Ecto neural progenitor cell (in vitro differentiated cells): ENCODE data around the gene KCNMA1.

Experiments
- DNase-seq: peaks from one replicate; pipeline ENCODE4 v3.0.0-alpha.2; 2018; ENCODE audit warnings: low spot score

KCNMA1 gene

DNA sequence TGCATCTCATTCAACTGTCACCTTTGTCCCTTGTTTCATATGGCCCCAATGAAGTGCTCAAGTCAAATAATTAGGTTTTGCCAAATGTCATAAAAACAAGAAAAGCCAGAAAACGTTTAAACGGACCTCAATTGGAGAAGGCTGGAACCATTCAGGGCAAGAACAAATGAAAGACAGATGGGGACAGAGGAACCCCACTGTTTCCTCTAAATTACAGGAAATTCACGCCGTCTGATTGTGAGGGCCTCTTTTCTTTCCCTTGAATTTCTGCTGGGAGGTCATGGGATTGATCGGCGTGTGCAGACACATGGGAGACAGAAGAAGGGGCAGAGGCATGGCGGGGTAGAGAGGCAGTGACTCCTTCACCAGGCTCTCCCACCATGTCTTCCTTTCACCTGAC, 656.4 kb downstream of the KCNMA1 start:
- DNase-seq = no peak

DNA sequence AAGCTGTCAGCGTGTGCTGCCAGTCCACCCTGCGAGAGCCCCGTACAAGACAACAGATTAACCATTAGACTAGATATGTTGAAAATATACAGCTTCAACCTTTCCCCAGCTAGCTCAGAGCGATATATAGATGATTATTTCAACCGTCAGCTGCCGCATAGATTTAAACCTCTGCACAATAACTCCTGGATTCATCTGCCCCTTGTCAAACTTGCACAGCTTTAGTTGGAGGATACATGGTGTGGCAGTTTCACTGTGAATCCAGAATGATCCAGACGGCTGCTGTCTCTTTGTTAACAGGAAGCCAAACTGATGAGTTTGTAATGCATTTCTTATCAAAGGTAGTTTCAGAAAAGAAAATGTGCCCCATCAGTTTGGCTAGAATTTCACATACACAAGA, 659.7 kb downstream of the KCNMA1 start:
- no peak for DNase-seq

DNA sequence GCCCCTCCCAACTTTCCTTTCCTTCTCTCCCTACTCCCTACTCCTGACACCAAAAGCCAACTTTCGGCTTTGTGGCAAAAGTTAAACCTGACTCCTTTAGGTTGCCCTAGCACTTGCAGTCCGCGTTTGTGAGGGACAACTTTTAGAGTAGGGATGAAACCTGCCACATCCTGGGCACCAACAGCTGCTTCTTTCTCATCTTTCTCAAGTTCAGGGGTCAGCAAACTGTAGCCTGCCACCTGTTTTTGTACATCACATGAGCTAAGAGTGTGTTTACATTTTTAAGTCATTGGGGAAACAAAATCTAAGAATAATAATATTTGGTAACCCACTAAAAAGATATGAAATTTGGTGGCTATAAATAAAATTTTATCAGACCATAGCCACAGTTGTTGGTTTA, 660.6 kb downstream of the KCNMA1 start:
- no peak for DNase-seq

DNA sequence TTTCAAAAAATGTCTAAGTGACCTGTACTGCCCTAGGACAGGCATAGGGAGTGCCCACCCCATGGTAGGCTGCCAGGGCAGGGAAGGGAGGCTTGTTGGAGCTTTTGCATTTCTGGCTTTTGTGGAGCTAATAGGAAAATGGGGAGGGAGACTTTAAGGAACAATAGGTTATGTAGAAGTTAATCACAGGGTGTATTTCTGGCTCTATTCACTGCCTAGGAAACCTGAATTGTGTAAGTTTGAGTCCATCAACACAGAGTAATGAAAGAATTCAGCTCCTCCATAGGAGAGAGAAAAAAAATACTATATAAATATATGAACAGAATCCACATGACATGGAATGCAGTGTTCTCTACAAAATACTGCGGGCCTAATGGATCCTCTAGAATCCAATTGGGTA, 661.5 kb downstream of the KCNMA1 start:
- DNase-seq = no peak

DNA sequence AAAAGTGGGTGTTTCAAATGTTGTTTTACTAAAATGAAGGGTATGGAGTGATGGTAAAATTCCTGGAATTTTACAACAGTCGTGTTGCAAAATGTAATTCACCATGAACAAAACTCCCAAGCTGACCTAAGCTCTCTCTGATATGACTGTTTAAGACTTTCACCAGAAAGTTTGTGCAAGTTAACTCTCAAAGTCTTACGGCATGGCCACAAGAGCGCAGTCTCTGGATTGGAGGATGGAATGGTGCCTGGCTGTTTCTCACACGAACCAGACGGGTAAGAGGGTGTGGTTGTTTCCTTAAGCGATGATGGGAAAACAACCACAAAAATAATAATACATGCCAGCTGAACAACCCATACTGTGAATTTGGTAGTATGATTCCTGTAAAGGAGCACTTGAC, 662.5 kb downstream of the KCNMA1 start:
- no peak for DNase-seq

DNA sequence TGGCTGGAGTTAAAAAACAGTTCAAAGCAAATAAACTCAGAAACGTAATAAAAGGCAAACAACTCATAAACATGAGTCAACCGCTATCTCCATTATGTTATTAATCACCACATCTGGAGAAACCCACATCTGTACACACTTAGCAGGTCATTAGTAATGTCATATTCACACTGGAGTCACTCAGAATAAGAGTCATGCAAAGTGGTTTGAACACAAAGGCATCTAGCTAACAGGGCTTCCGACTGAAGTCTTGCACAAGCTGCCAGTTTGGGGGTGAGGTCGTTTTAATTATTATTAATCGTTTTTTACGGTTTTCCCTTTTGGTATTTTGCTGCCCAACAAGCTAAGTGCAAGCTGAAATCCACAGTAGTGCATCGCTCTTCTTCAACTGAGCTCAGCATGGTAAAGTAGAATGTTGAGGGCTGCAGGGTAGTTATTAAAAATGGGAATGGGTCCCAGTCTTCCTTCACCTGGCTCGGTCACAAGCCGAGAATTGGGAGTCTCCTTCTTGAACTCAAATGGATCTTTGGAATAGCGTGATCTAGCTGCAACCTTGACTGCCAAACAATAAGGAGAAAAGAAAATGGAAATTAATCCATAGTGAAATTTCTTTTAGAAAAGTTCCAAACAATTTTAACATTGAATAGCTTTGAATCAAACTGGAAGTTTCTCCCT, 663.5 kb downstream of the KCNMA1 start:
- DNase-seq = no peak

DNA sequence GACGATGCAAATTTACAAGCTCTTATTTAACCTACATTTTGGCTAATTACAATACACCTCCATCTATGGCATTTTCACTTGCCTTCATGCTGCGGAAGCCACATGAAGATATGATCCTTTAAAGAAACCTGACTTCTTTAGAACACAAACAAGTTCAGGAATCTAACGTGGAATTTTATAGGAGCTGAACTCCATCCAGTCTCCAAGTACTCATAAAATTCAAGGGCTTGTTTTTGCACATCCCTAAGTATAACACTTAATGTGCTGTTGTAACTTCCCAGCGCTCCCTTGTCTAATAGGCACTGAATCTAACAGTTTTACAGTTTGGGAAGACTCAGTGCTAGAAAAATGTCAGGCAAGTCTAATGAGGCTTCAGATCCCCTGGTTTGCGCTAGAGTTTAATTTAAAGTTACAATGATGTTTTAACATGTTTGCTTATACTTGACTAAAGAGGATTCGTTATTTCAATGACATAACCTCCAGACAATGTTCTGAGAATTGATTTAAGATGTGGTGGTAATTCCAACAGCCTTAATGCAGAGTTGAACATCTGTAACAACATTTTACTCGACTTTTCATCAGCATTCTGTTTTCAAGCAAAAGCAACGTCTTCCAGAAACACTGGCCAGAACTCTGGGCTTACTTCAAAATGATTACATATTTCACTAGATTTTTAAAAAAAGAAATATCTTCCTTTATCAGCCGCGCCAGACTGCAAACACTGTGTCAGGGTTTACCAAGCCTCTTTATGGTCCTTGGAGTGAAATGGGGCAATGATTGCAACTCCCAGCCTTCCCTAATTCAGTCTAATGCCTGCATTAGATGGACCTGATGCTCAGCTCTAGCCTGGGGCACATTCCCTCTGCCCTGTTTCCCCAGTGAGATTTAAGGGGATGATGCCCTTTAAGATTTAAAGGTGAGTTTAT, 664.3 kb downstream of the KCNMA1 start:
- no peak for DNase-seq

DNA sequence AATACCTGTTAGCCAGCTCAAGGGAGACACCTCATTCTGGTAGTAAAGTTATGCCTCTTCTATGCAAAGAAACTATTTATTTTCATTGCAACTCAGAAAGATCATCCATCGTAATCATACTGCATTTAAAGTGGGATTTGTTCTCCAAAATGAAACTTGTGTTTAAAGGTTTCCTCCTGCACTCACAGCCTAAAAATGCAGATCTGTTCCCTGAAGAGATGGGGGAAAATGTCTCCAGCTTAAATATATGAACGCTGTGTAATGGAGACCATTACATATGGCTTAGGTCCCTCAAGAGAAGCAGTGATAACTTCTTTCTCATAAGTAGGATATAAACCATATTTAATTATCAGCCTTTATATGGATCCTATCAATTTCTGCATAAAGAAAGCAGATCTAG, 665.1 kb downstream of the KCNMA1 start:
- no peak for DNase-seq

DNA sequence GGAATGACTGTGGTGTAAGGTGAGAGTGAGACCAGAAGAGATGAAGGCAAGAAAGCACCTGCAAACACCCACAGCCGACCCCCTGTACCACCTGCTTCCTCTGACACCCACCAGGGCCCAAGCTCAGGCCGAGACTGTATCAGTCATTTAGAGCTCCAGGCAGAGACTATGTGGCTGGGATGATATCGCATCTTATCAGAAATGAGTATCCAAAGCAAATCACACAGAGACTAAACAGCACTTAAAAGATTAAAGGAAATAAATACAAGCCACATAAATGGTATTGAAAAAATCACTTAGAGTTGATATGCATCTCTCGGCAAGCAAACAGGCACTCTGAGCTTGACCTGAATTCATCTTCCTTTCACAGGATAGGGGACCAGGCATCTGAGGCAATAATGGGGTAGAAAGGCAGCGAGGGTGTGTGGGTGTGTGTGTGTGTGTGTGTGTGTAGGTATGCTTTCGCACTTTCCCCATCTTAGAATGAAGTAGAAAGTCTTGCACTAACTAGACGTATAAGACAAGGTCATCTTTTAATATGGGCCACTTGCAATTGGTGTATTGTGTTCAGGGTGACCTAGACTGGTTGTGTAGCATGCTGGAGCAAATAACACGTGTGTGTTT, 665.9 kb downstream of the KCNMA1 start:
- DNase-seq = no peak

DNA sequence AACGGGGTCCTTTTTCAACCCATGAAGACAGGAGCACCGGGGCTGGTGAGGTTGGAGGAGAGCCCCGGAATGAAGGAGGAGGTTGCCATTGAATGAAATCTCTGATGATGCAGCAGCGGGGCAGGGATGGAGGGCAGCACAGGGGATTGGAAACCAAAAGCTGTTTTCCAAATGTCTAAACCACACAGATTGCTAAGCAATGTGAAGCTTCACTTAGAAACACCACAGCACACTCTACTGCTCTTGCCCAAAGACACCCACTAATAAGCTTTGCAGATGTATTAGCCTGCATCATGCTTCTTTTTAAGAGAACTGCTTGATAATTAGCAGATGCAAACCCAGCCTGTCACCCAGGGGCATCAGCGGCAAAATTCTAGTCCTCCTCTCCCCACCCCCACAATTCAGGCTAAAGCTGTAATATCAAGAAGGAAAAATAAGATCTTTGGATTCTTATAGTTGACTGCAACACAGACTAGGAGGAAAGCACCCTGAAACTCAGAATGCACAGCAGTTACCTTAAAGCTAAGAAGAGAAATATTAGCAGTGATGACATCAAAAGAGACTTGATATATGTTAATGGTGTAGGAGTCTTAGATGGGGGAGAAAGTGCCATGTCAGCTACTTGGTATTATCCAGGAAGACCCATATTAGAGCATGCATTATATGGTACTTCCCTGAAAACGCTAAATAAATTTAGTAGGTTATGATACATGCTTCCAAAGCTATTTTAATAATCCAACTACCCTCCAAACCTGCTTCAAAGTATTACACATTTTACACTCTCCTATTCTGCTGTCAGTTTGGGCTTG, 666.7 kb downstream of the KCNMA1 start:
- DNase-seq = no peak

DNA sequence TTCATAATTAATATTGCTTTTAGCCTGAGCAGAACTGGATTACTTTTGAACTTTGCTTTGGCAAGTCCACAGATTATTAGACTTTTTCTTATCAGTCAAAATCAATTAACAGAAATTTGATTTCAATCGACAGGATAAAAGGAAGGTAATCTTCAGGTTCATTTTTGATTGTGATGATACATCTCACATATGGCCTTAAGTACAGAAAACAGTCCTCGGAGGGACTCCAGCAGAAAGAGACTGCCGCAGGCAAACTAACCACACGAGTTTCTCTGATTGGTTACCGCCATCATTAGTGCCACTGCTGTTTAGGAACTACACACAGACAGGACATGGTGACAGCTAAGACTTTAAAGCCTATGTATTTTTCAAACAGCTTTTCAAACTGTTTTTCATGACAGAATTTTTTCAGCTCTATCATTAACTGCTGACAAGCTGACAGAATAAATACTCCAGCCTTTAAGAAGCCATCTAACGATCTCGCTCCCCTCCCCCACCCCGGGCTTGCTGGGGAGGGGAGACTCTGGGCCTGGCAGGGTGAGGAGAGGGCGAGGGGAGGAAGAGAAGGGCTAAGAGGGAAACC, 668.2 kb downstream of the KCNMA1 start:
- DNase-seq = no peak

DNA sequence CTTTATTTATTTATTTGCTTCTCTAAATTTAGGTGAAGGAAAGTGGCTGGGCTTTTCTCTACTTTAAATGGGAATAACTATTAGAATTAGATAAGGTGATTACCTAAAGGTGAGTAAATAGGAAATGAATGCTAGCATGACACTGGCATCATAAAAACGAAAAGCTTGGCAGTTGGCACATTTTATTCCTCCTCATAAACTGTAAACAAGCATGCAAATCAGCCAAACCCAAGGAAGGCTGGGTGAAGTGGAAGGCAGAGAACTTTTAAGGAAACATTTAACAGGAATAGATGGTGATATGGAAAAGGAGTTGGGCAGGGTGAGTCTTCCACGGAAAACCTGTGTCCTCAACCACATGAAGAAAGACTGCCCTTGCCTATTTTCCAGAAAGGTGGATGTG, 669.1 kb downstream of the KCNMA1 start:
- no peak for DNase-seq

DNA sequence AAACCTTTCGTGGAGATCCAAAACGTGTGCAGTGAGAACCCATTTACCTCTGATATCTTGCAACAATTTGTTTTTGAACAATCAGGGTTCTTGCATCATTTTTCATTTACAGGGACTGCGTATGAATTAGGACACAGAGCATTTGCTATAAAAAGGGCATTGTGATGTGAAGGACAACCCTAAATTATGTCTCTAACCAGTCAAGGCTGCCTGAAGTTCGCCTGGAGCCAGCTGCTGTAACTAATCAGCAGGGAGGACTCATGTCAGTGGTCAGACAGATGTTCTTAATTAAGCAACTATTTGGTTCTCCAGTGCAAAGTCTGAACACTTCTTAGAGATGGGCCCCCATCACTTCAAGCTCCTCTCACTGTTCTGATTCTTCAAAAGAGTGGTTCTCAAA, 674.8 kb downstream of the KCNMA1 start:
- no peak for DNase-seq

DNA sequence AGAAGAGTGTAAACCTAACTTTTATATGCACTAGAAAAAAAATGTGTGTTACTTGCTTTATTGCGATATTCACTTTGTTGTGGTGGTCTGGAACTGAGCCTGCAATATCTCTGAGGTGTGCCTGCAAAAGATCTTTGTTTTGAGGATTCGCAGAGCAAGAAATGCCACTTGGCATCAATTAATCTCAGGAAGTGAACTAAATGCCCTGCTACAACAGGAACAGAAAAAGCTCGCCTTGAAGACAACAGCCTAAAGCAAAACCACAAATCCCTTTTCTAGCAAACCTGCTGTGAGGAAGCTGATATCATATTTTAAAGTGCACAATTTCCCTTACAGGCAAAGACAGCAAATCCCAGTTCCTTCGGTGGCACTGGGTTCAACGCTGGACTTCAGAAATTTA, 675.8 kb downstream of the KCNMA1 start:
- no peak for DNase-seq

DNA sequence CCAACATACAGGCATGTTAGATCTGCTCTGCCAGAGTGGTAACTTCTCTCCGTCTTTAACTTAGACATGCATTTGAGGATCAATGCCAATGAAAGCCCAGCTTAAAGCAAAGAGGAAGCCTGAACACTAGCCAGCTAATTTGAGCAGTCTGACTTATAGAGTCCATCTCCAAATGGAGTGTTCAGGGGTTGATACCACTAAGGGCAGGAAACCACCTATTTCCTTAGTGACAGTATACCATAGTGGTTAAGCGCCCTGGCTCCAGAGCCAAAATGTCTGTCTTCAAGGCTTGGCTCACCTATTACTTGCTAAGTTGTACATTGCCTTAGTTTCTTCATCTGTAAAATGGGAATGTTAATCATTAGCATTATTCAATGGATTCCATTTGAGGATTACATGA, 678.5 kb downstream of the KCNMA1 start:
- DNase-seq = no peak

DNA sequence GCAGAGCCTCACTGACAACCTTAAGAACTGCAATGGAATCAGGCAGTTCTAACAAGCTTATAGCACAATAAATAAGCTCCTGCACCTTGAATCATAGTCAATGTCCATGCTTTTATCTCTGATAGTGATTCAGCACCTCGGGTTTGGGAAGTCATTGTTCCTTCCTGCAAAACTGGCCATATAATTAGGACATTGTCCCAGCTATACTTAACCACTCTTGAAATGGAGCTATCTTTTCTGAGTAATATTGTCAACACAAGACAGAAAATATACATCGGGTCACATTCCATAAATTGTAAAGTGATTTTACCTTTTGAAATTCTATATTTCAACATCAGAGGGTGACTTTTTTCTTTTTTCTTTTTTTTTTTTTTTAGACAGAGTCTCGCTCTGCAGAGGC, 682.8 kb downstream of the KCNMA1 start:
- DNase-seq = no peak

DNA sequence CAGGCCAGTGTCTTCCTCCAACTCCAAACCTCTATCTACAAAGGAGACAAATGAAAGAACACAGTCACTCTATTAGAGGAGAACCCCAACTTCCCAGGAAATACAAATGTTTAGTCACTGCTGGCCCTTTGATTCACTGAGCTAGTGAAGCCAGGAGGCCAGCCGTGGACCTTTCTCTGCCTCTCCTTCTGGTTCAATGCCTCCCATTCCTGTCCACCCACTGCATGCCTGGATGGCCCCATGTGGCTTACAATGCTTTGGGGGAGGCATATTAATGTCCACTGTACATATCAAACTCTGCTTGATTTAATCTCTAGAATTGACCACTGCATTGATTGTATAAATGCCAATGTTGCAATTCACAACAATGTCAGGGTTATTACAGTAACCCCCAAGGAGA, 687.3 kb downstream of the KCNMA1 start:
- DNase-seq = no peak

DNA sequence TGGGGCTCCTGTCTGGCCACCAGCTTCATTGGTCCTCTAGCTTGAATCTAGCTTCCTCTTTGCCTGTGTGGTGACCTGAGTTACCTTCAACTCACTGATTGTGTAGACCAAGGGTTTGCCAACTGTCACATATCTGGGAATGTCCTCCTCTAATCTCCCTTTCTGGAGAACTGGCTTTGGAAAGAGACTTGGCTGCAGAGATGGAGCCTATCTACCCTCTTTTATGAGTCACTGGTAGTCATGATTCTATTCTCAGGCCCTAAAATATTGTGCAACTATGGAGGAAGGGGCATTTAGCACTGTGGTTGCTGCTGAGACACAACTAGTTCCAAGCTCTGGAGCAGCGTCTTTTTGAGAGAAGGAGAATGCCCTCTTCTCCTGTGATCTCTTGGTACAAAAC, 691.3 kb downstream of the KCNMA1 start:
- DNase-seq = no peak

DNA sequence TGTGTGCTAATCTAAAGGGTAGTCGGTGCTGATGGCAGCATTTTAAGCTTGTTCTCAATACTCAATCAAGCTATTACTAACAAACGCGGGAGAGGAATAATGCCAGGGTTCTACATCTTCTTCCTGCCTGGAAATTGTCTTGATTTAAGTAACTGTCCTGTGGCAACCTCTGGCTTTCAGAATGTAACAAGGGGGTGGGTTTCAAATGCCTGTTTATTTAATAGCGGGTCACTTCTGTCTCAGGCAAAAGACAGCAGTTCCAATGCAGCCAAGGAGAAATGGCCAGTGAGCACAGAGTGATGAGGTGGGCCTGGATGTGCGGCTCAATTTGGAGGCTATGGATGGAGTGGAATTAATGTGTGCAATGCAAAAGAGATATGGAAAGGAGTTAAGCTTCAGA, 692.4 kb downstream of the KCNMA1 start:
- DNase-seq = no peak

DNA sequence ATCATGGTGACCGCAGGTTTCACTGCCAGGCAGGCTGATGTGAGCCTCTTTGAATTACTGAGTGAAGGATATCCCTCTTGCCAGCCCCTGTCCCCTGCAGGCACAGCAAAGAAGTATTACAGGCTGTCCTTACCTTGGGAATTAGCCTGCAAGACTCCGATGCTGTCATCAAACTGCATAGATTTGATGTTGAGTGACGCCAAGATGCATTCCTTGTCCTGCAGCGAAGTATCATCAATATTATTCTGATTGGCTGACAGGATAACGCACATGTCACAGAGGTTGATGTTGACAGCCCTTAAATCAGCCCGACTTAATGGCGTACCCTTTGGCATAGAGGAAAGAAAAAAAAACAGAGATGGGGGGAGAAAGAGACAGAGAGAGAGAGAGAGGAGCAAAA, 693.0 kb downstream of the KCNMA1 start:
- DNase-seq = no peak

DNA sequence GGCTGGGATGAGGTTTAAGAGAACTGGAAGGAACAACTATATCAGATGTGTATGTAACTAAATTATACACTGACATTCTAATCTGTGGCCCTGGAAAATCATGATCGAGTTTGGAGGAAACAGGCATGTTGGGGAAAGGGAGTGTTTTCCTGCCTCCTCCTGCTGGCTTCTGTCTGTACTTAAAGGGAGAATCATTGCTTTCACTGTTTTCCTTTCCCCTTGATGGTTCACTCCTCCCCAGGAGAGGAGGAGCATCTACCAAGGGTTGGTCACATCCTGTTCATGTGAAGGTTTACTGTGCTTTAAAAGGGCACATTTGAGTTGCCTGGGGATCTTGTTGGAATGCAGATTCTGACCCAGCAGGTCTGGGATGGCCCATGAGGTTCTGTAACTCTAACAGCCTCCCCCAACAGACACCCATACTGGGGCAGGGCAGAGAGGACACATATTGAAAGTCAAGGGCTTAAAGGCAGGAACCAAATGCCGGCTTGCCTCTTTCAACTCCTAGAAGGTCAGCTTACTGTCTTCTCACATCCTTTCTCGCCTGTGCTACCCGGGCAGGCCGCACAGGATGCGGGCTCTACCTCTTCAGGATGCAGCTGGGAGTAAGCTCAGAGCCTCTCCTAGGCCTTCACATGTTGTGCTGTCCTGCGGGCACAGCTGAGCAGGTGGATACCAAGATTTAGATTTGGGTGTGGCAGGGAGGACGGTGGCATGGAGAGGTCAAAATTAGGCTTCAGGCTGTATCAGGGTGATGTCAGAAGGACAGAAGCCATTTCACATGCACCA, 694.8 kb downstream of the KCNMA1 start:
- no peak for DNase-seq
